HCT116 (cell line): Measurements from ENCODE around the gene OTUD3. TPM values are rescaled to one million over a fixed set of nuclear protein-coding genes. Genes with fewer than 3 reads are reported as not detected.

ENCODE experiments used
- ATAC-seq: fragments of 200-7000 bp; cut with Tn5 transposase; 2 replicates; pipeline ENCODE4 v1.9.1; 2020; ENCODE audit warnings: mild to moderate bottlenecking, moderate library complexity
- BruUV-seq: library from RNA; stranded (reverse); fragments of 400-500 nt; replicated peaks from 2 replicates; lab custom pipeline; 2021; lab: Mats Ljungman, UMichigan
- CTCF ChIA-PET: fragments of 300-600 bp; sonication (Branson Sonifier 250); formaldehyde crosslinking; loops from one replicate; lab custom pipeline; 2021; ENCODE audit warnings: antibody characterized with exemption; lab: Charles Lee
- POLR2A ChIA-PET: fragments of 300-600, 350-600 bp; sonication (Branson Sonifier 250); formaldehyde crosslinking; loops from one replicate; lab custom pipeline; 2021; ENCODE audit warnings: antibody characterized with exemption; lab: Charles Lee
- RAD21 ChIA-PET, 2 experiments: fragments of 300-600 bp; sonication (Branson Sonifier 250); formaldehyde crosslinking; loops; one replicate each; lab custom pipeline; 2023; ENCODE audit warnings: low total read pairs in 2 of 2; ENCODE audit not compliant: uncharacterized antibody in 2 of 2, unreplicated experiment in 2 of 2, low non-redundant PET in 1 of 2; lab: Charles Lee
- DNase-seq: peaks from one replicate; pipeline ENCODE4 v3.0.0-alpha.2; 2010; ENCODE audit warnings: low read depth, low spot score
- H2AFZ ChIP-seq: fragments of 200-600 bp; shearing (Covaris generic), sonication (generic); 2 replicates; pipeline ENCODE4 v1.6.1; 2017; ENCODE audit warnings: low read depth, mixed run types, mixed read lengths, antibody characterized with exemption, low read length; ENCODE audit not compliant: poor library complexity, severe bottlenecking
- H3K27ac ChIP-seq: 2 replicates; pipeline ENCODE4 v1.5.1; 2012; ENCODE audit warnings: low read depth, low read length
- H3K27me3 ChIP-seq: fragments of 200-600 bp; sonication (generic); 2 replicates; pipeline ENCODE4 v1.6.1; 2016; ENCODE audit warnings: mixed run types, low read length, mixed read lengths; ENCODE audit not compliant: insufficient read depth
- H3K36me3 ChIP-seq, 2 experiments: fragments of 200-500 bp in 1 of 2; fragments of 200-600 bp in 1 of 2; sonication (Bioruptor generic) in 1 of 2; sonication (generic) in 1 of 2; 2 replicates each; pipeline versions ENCODE4 v1.5.1 to v1.6.1; 2014 to 2016; ENCODE audit warnings: low read length in 2 of 2, inconsistent platforms in 1 of 2, mixed read lengths in 1 of 2, mixed run types in 1 of 2; ENCODE audit not compliant: insufficient read depth in 2 of 2, control insufficient read depth in 1 of 2
- H3K4me1 ChIP-seq, 2 experiments: fragments of 200-600 bp in 1 of 2; sonication (generic) in 1 of 2; 2 replicates each; pipeline versions ENCODE4 v1.5.1 to v1.6.1; 2012 to 2017; ENCODE audit warnings: low read length in 2 of 2, inconsistent platforms in 1 of 2, mild to moderate bottlenecking in 1 of 2, mixed read lengths in 1 of 2, mixed run types in 1 of 2, moderate library complexity in 1 of 2; ENCODE audit not compliant: insufficient read depth in 2 of 2, control insufficient read depth in 1 of 2
- H3K4me2 ChIP-seq: fragments of 200-600 bp; sonication (generic); 2 replicates; pipeline ENCODE4 v1.6.1; 2017; ENCODE audit warnings: mixed run types, low read length, mixed read lengths
- H3K4me3 ChIP-seq, 2 experiments: fragments of 200-600 bp in 1 of 2; sonication (generic) in 1 of 2; replicated peaks in 1 of 2; 2 replicates each; pipeline ENCODE4 v1.5.1; 2011 to 2016; ENCODE audit warnings: low read length in 2 of 2, control low read depth in 1 of 2, low read depth in 1 of 2, mild to moderate bottlenecking in 1 of 2, mixed read lengths in 1 of 2, mixed run types in 1 of 2
- H3K79me2 ChIP-seq: fragments of 200-600 bp; sonication (generic); 2 replicates; pipeline ENCODE4 v1.6.1; 2017; ENCODE audit warnings: mild to moderate bottlenecking, mixed run types, low read length, moderate library complexity, mixed read lengths; ENCODE audit not compliant: insufficient read depth
- H3K9ac ChIP-seq: fragments of 200-600 bp; sonication (generic); 2 replicates; pipeline ENCODE4 v1.6.1; 2016; ENCODE audit warnings: low read length, mixed read lengths
- H3K9me2 ChIP-seq: fragments of 200-600 bp; sonication (generic), shearing (Covaris generic); 2 replicates; pipeline ENCODE4 v1.6.1; 2017; ENCODE audit warnings: mixed run types, mild to moderate bottlenecking, moderate library complexity; ENCODE audit not compliant: insufficient read depth
- H3K9me3 ChIP-seq, 2 experiments: fragments of 200-500 bp in 1 of 2; fragments of 200-600 bp in 1 of 2; sonication (Bioruptor generic) in 1 of 2; sonication (generic) in 1 of 2; 2 replicates each; pipeline ENCODE4 v1.6.1; 2014 to 2017; ENCODE audit warnings: low read length in 2 of 2, mixed read lengths in 2 of 2, inconsistent platforms in 1 of 2, low read depth in 1 of 2, mild to moderate bottlenecking in 1 of 2, mixed run types in 1 of 2, moderate library complexity in 1 of 2; ENCODE audit not compliant: control insufficient read depth in 1 of 2, insufficient read depth in 1 of 2
- H4K20me1 ChIP-seq: fragments of 200-600 bp; sonication (generic), shearing (Covaris generic); 2 replicates; pipeline ENCODE4 v1.6.1; 2017; ENCODE audit warnings: mixed run types, mild to moderate bottlenecking, moderate library complexity; ENCODE audit not compliant: insufficient read depth
- CBX3 ChIP-seq: IDR thresholded peaks from 2 replicates; pipeline ENCODE4 v1.6.1; 2012; ENCODE audit warnings: low read depth
- CEBPB ChIP-seq: IDR thresholded peaks from 2 replicates; pipeline ENCODE4 v1.6.1; 2012; ENCODE audit warnings: low read depth
- EGR1 ChIP-seq: IDR thresholded peaks from 2 replicates; pipeline ENCODE4 v1.6.1; 2012; ENCODE audit warnings: low read depth
- ELF1 ChIP-seq: IDR thresholded peaks from 2 replicates; pipeline ENCODE4 v1.6.1; 2012; ENCODE audit warnings: low read depth, borderline replicate concordance
- EZH2 ChIP-seq: fragments of 200-600 bp; sonication (generic); IDR thresholded peaks from 2 replicates; pipeline ENCODE4 v1.6.1; 2017; ENCODE audit warnings: antibody characterized with exemption, mixed run types
- EZH2phosphoT487 ChIP-seq: fragments of 200-600 bp; IDR thresholded peaks from 2 replicates; pipeline ENCODE4 v1.6.1; 2018; ENCODE audit warnings: antibody characterized with exemption, borderline replicate concordance
- FOSL1 ChIP-seq: IDR thresholded peaks from 2 replicates; pipeline ENCODE4 v1.6.1; 2012; ENCODE audit warnings: low read depth
- JUND ChIP-seq: IDR thresholded peaks from 2 replicates; pipeline ENCODE4 v1.6.1; 2012
- POLR2AphosphoS5 ChIP-seq: IDR thresholded peaks from 2 replicates; pipeline ENCODE4 v1.6.1; 2011; ENCODE audit warnings: mild to moderate bottlenecking, low read depth, low read length, moderate library complexity
- RAD21 ChIP-seq: IDR thresholded peaks from 2 replicates; pipeline ENCODE4 v1.6.1; 2012; ENCODE audit warnings: low read depth, mild to moderate bottlenecking
- REST ChIP-seq: IDR thresholded peaks from 2 replicates; pipeline ENCODE4 v1.6.1; 2012; ENCODE audit warnings: low read depth
- TCF7L2 ChIP-seq: IDR thresholded peaks from 2 replicates; pipeline ENCODE4 v1.7.0; 2011; ENCODE audit warnings: borderline replicate concordance, inconsistent platforms; ENCODE audit not compliant: insufficient read depth, insufficient read length; ENCODE audit errors: extremely low read depth
- YY1 ChIP-seq: IDR thresholded peaks from 2 replicates; pipeline ENCODE4 v1.6.1; 2011; ENCODE audit warnings: low read length, low read depth, moderate library complexity, mild to moderate bottlenecking; ENCODE audit not compliant: insufficient replicate concordance; ENCODE audit errors: extremely low read depth
- ZBTB33 ChIP-seq: IDR thresholded peaks from 2 replicates; pipeline ENCODE4 v1.6.1; 2011; ENCODE audit warnings: mild to moderate bottlenecking, low read length, moderate library complexity; ENCODE audit not compliant: insufficient replicate concordance; ENCODE audit errors: extremely low read depth
- ZFX ChIP-seq: fragments of 450-650 bp; IDR thresholded peaks from 2 replicates; pipeline ENCODE4 v1.6.1; 2017
- ZNF274 ChIP-seq: fragments of 200-500 bp; sonication (Bioruptor generic); IDR thresholded peaks from 2 replicates; pipeline ENCODE4 v1.6.1; 2014; ENCODE audit warnings: mild to moderate bottlenecking, low read depth, low read length, inconsistent platforms
- intact Hi-C: fragments of 100-400 bp; cut with micrococcal nuclease; formaldehyde crosslinking; loops from 2 replicates; pipeline ENCODE4 v1.10.0; 2022
- total RNA-seq: library from RNA; stranded (reverse); gene quantifications from one replicate; pipeline ENCODE4 v1.2.1, GENCODE V29; 2021; ENCODE audit not compliant: unreplicated experiment
- TF ChIP-seq, protein P1 (sequence below): IDR thresholded peaks from 2 replicates; pipeline ENCODE4 v1.6.1; 2012
- TF ChIP-seq, protein P2 (sequence below), 3 experiments: fragments of 200-600 bp in 1 of 3; sonication (generic) in 1 of 3; IDR thresholded peaks in 2 of 3; conservative IDR thresholded peaks in 1 of 3; 2 replicates each; pipeline ENCODE4 v1.5.1; 2012 to 2017; ENCODE audit warnings: low read depth in 2 of 3, low read length in 2 of 3, antibody characterized with exemption in 1 of 3, borderline replicate concordance in 1 of 3, control low read depth in 1 of 3, mild to moderate bottlenecking in 1 of 3, mixed read lengths in 1 of 3, mixed run types in 1 of 3, moderate library complexity in 1 of 3; ENCODE audit not compliant: insufficient read depth in 1 of 3

Gene OTUD3
- total RNA-seq, 1 experiment from 2014 or later, result 15.0 TPM

DNA sequence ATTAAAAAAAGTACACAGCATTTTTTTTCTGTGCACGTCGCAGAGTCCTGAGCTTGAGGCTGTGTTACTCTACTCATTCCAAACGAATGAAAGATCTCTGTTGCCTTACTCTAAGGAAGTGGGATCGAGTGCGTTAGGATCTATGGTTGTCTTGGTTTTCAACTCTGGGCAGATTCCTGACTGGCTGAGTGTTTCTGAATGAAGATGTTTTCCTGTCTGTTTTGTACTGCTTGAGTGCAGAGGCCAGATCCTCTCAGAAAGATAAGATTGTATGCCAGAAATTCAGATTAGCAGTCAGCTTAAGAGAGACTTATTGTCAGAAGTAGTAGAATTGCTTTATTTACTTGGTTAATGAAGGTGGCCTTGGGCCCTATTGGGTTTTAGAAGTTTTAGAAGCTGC is 27.2 kb downstream of the OTUD3 start:
- DNase-seq (no peak), ATAC-seq (no peak)
- peaks cover 0 to under 1% of the 10 kb centered on the region in 2 experiments; a peak in 1 of 4 replicates for H3K4me1 ChIP-seq
- no TSS peak for BruUV-seq
- RAD21 ChIA-PET, result no interaction called here
- no peaks in the 10 kb centered on the region for H3K9me3 ChIP-seq
- H3K9me2 ChIP-seq, result no peaks in the 10 kb centered on the region
- peaks cover 50 to 54% of the 10 kb centered on the region in 2 experiments for H3K36me3 ChIP-seq
- H3K79me2 ChIP-seq, result peaks cover 5% of the 10 kb centered on the region; the same call in 1 of the 2 replicates
- CTCF ChIA-PET, result interaction anchor here (1.7 kb wide), 1 partner anchor 27 kb away, joined by 5 read pairs; the partner anchor contains the start of gene OTUD3
- no peak overlapping the region for H2AFZ ChIP-seq
- TF ChIP-seq ZFX (no peak), CEBPB (no peak), CBX3 (no peak), EZH2 (no peak), EGR1 (no peak), ELF1 (no peak), EZH2phosphoT487 (no peak), FOSL1 (no peak), JUND (no peak), TCF7L2 (no peak), POLR2AphosphoS5 (no peak), RAD21 (no peak), YY1 (no peak), ZNF274 (no peak), REST (no peak), ZBTB33 (no peak)
- TF ChIP-seq, protein P1, sequence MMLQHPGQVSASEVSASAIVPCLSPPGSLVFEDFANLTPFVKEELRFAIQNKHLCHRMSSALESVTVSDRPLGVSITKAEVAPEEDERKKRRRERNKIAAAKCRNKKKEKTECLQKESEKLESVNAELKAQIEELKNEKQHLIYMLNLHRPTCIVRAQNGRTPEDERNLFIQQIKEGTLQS, result no peak
- TF ChIP-seq, protein P2, sequence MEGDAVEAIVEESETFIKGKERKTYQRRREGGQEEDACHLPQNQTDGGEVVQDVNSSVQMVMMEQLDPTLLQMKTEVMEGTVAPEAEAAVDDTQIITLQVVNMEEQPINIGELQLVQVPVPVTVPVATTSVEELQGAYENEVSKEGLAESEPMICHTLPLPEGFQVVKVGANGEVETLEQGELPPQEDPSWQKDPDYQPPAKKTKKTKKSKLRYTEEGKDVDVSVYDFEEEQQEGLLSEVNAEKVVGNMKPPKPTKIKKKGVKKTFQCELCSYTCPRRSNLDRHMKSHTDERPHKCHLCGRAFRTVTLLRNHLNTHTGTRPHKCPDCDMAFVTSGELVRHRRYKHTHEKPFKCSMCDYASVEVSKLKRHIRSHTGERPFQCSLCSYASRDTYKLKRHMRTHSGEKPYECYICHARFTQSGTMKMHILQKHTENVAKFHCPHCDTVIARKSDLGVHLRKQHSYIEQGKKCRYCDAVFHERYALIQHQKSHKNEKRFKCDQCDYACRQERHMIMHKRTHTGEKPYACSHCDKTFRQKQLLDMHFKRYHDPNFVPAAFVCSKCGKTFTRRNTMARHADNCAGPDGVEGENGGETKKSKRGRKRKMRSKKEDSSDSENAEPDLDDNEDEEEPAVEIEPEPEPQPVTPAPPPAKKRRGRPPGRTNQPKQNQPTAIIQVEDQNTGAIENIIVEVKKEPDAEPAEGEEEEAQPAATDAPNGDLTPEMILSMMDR (IDR thresholded peaks at IDR 0.05 in 2 of 3, conservative IDR thresholded peaks at IDR 0.05 in 1 of 3; ENCODE audit: borderline replicate concordance in 1 of 3, insufficient read depth in 1 of 3, low read depth in 2 of 3, low read length in 2 of 3), result no peak
- no peak overlapping the region for H3K9ac ChIP-seq
- no peak overlapping the region for H3K4me3 ChIP-seq
- no peak overlapping the region for H3K27ac ChIP-seq
- H3K4me2 ChIP-seq, result no peak overlapping the region
- intact Hi-C loops, result no loop called here
- POLR2A ChIA-PET, result no interaction called here
- H4K20me1 ChIP-seq, result no peaks in the 10 kb centered on the region
- H3K27me3 ChIP-seq, result no peaks in the 10 kb centered on the region
